SK-N-SH treated with all-trans-retinoic acid at 6 μM for 48 hours (cell line): ENCODE measurements around the gene ABT1.
A peak's percentile ranks its signal among the peaks of the same experiment; 100 is the strongest.

Source experiments
- ATAC-seq: fragments of 200-7000 bp; cut with Tn5 transposase; 3 replicates; pipeline ENCODE4 v1.9.1; 2020; ENCODE audit warnings: mild to moderate bottlenecking, moderate library complexity
- ARNTL ChIP-seq: fragments of 450-650 bp; formaldehyde crosslinking; IDR thresholded peaks from 2 replicates; pipeline ENCODE4 v1.5.0; 2020; ENCODE audit warnings: low read depth, mild to moderate bottlenecking, moderate library complexity, borderline replicate concordance
- CSRNP3 ChIP-seq: fragments of 250-450 bp; sonication (Bioruptor Pico); IDR thresholded peaks from 2 replicates; pipeline ENCODE4 v1.5.1; 2021; ENCODE audit warnings: mild to moderate bottlenecking, moderate library complexity
- ESRRG ChIP-seq: fragments of 250-450 bp; sonication (Bioruptor Pico); IDR thresholded peaks from 2 replicates; pipeline ENCODE4 v1.6.1; 2021; ENCODE audit warnings: mild to moderate bottlenecking
- ISL1 ChIP-seq: fragments of 250-450 bp; sonication (Bioruptor Pico); IDR thresholded peaks from 2 replicates; pipeline ENCODE4 v2.1.2; 2022; ENCODE audit warnings: mild to moderate bottlenecking, moderate library complexity
- OSR1 ChIP-seq: fragments of 250-450 bp; sonication (Bioruptor Pico); IDR thresholded peaks from 2 replicates; pipeline ENCODE4 v1.8.0; 2022; ENCODE audit warnings: moderate library complexity, mild to moderate bottlenecking, inconsistent platforms
- PATZ1 ChIP-seq: fragments of 250-450 bp; sonication (Bioruptor Pico); IDR thresholded peaks from 2 replicates; pipeline ENCODE4 v1.8.0; 2020; ENCODE audit warnings: mild to moderate bottlenecking, moderate library complexity, borderline replicate concordance
- POU6F1 ChIP-seq: fragments of 250-450 bp; sonication (Bioruptor Pico); IDR thresholded peaks from 2 replicates; pipeline ENCODE4 v1.8.0; 2021; ENCODE audit warnings: low read depth, mild to moderate bottlenecking, moderate library complexity, borderline replicate concordance
- RARB ChIP-seq: fragments of 250-450 bp; sonication (Bioruptor Pico); IDR thresholded peaks from 2 replicates; pipeline ENCODE4 v1.8.0; 2021; ENCODE audit warnings: mild to moderate bottlenecking, moderate library complexity
- SNAI2 ChIP-seq: fragments of 250-450 bp; sonication (Bioruptor Pico); IDR thresholded peaks from 2 replicates; pipeline ENCODE4 v1.5.0; 2020; ENCODE audit warnings: mild to moderate bottlenecking, moderate library complexity
- TCF4 ChIP-seq: fragments of 250-450 bp; sonication (Bioruptor Pico); IDR thresholded peaks from 2 replicates; pipeline ENCODE4 v1.8.0; 2021; ENCODE audit warnings: mild to moderate bottlenecking, moderate library complexity, borderline replicate concordance
- TOX ChIP-seq: fragments of 250-450 bp; sonication (Bioruptor Pico); IDR thresholded peaks from 2 replicates; pipeline ENCODE4 v1.8.0; 2021; ENCODE audit warnings: mild to moderate bottlenecking, moderate library complexity, borderline replicate concordance
- TSHZ2 ChIP-seq: fragments of 250-450 bp; sonication (Bioruptor Pico); IDR thresholded peaks from 2 replicates; pipeline ENCODE4 v1.5.0; 2020; ENCODE audit warnings: mild to moderate bottlenecking, moderate library complexity
- ZC3H10 ChIP-seq: fragments of 250-450 bp; sonication (Bioruptor Pico); IDR thresholded peaks from 2 replicates; pipeline ENCODE4 v1.5.1; 2021; ENCODE audit warnings: mild to moderate bottlenecking, moderate library complexity
- ZFP3 ChIP-seq: fragments of 250-450 bp; sonication (Bioruptor Pico); IDR thresholded peaks from 2 replicates; pipeline ENCODE4 v1.5.0; 2020; ENCODE audit warnings: mild to moderate bottlenecking, moderate library complexity
- ZFP30 ChIP-seq: fragments of 450-650 bp; formaldehyde crosslinking; IDR thresholded peaks from 2 replicates; pipeline ENCODE4 v1.5.0; 2022; ENCODE audit warnings: mild to moderate bottlenecking, moderate library complexity
- ZNF70 ChIP-seq: fragments of 450-650 bp; formaldehyde crosslinking; IDR thresholded peaks from 2 replicates; pipeline ENCODE4 v1.5.0; 2020; ENCODE audit warnings: mild to moderate bottlenecking, moderate library complexity

Gene ABT1

GRCh38 chr6:26594131-26594498 lies 2.6 kb upstream of the ABT1 start:
- ATAC-seq, result no peak
- TF ChIP-seq POU6F1 (CRISPR knock-in tag) (no peak), TCF4 (CRISPR knock-in tag) (no peak), ESRRG (CRISPR knock-in tag) (no peak), ZNF70 (CRISPR knock-in tag) (no peak), PATZ1 (CRISPR knock-in tag) (no peak), ISL1 (no peak), ARNTL (CRISPR knock-in tag) (no peak), CSRNP3 (CRISPR knock-in tag) (no peak), SNAI2 (CRISPR knock-in tag) (no peak), RARB (no peak), TOX (no peak), TSHZ2 (no peak), ZC3H10 (CRISPR knock-in tag) (no peak), ZFP30 (CRISPR knock-in tag) (no peak), ZFP3 (CRISPR knock-in tag) (no peak), OSR1 (no peak)

GRCh38 chr6:26594730-26595632 lies 1.8 kb upstream of the ABT1 start:
- peak; percentile 9 for ATAC-seq
- no peak for TF ChIP-seq TCF4 (CRISPR knock-in tag)
- no peak for TF ChIP-seq TSHZ2
- no peak for TF ChIP-seq RARB
- no peak for TF ChIP-seq ESRRG (CRISPR knock-in tag)
- no peak for TF ChIP-seq POU6F1 (CRISPR knock-in tag)
